H1 (cell line): ENCODE measurements around the gene GJB3. TPM values are rescaled to one million over a fixed set of nuclear protein-coding genes. Genes with fewer than 3 reads are reported as not detected.
A peak's percentile ranks its signal among the peaks of the same experiment; 100 is the strongest.

ENCODE experiments used
- CTCF ChIA-PET: fragments of 300-600 bp; sonication (Branson Sonifier 250); formaldehyde crosslinking; loops from one replicate; lab custom pipeline; 2021; ENCODE audit not compliant: partially characterized antibody; lab: Charles Lee
- POLR2A ChIA-PET: fragments of 300-600 bp; sonication (Branson Sonifier 250); formaldehyde crosslinking; loops from one replicate; lab custom pipeline; 2021; ENCODE audit warnings: inconsistent platforms; ENCODE audit not compliant: partially characterized antibody; lab: Charles Lee
- DNase-seq, 2 experiments: peaks; one replicate each; pipeline versions ENCODE4 v3.0.0 to v3.0.0-alpha.2; 2010 to 2022; ENCODE audit warnings: low spot score in 2 of 2, low read depth in 1 of 2, mixed read lengths in 1 of 2
- FAIRE-seq: peaks from 2 replicates; lab custom pipeline; 2011; peaks lifted over from hg19 to GRCh38; lab: Jason Lieb, UNC
- H2AFZ ChIP-seq: 2 replicates; pipeline ENCODE4 v1.8.1; 2012; ENCODE audit warnings: low read length, inconsistent platforms
- H2AK5ac ChIP-seq: 2 replicates; pipeline ENCODE4 v1.6.1; 2013; ENCODE audit warnings: low read depth, low read length
- H2BK120ac ChIP-seq: replicated peaks from 2 replicates; pipeline ENCODE3; 2013; ENCODE audit warnings: low read depth, low read length, inconsistent platforms
- H2BK12ac ChIP-seq: 2 replicates; pipeline ENCODE4 v1.6.1; 2013; ENCODE audit warnings: low read depth, low read length
- H2BK15ac ChIP-seq: 2 replicates; pipeline ENCODE4 v1.6.1; 2013; ENCODE audit warnings: low read length
- H2BK20ac ChIP-seq: 2 replicates; pipeline ENCODE4 v1.6.1; 2013; ENCODE audit warnings: low read length
- H2BK5ac ChIP-seq: 2 replicates; pipeline ENCODE4 v1.6.1; 2013; ENCODE audit warnings: low read depth, low read length
- H3K14ac ChIP-seq: 2 replicates; pipeline ENCODE4 v1.6.1; 2013; ENCODE audit warnings: inconsistent platforms; ENCODE audit not compliant: insufficient read length
- H3K18ac ChIP-seq: 2 replicates; pipeline ENCODE4 v1.6.1; 2013; ENCODE audit warnings: low read length; ENCODE audit errors: extremely low read depth
- H3K23ac ChIP-seq: 2 replicates; pipeline ENCODE4 v1.6.1; 2013; ENCODE audit warnings: inconsistent platforms; ENCODE audit not compliant: insufficient read length
- H3K23me2 ChIP-seq: 2 replicates; pipeline ENCODE4 v1.6.1; 2013; ENCODE audit warnings: low read depth, low read length
- H3K27ac ChIP-seq: 2 replicates; pipeline ENCODE4 v1.6.1; 2011; ENCODE audit warnings: low read depth, low read length, inconsistent platforms
- H3K27me3 ChIP-seq, 4 experiments: replicated peaks in 1 of 4; 1 replicate in 1 of 4; 2 replicates in 3 of 4; pipeline versions ENCODE4 v1.6.1 to v1.8.1; 2011 to 2013; ENCODE audit warnings: low read length in 3 of 4, mild to moderate bottlenecking in 3 of 4, inconsistent platforms in 2 of 4, mixed read lengths in 2 of 4, moderate library complexity in 1 of 4; ENCODE audit not compliant: control insufficient read depth in 3 of 4, insufficient read depth in 3 of 4; ENCODE audit errors: extremely low read depth in 1 of 4
- H3K36me3 ChIP-seq, 4 experiments: 2 replicates each; pipeline versions ENCODE4 v1.6.1 to v1.8.1; 2011 to 2013; ENCODE audit warnings: mild to moderate bottlenecking in 4 of 4, low read length in 3 of 4, moderate library complexity in 2 of 4, control low read depth in 1 of 4, inconsistent platforms in 1 of 4; ENCODE audit not compliant: insufficient read depth in 4 of 4, control insufficient read depth in 2 of 4
- H3K4ac ChIP-seq: replicated peaks from 2 replicates; pipeline ENCODE3; 2013; ENCODE audit warnings: low read length, low read depth, mixed read lengths, inconsistent platforms; ENCODE audit not compliant: insufficient read length
- H3K4me1 ChIP-seq, 4 experiments: replicated peaks in 1 of 4; 1 replicate in 1 of 4; 2 replicates in 3 of 4; pipeline versions ENCODE4 v1.6.1 to v1.8.1; 2011 to 2013; ENCODE audit warnings: low read length in 3 of 4, inconsistent platforms in 2 of 4, mixed read lengths in 1 of 4; ENCODE audit not compliant: insufficient read depth in 4 of 4, control insufficient read depth in 3 of 4
- H3K4me2 ChIP-seq, 2 experiments: 2 replicates each; pipeline versions ENCODE4 v1.6.1 to v1.8.1; 2011 to 2013; ENCODE audit warnings: low read depth in 2 of 2, low read length in 2 of 2, control low read depth in 1 of 2, inconsistent platforms in 1 of 2, mild to moderate bottlenecking in 1 of 2; ENCODE audit not compliant: insufficient read depth in 1 of 2
- H3K4me3 ChIP-seq, 4 experiments: fragments of 200-600, 300-600 bp in 1 of 4; sonication (generic), shearing (Covaris generic), sonication (Bioruptor Twin) in 1 of 4; 2 replicates each; pipeline versions ENCODE4 v1.5.1 to v1.8.1; 2011 to 2016; ENCODE audit warnings: low read length in 4 of 4, low read depth in 3 of 4, control low read depth in 2 of 4, inconsistent platforms in 2 of 4, mild to moderate bottlenecking in 2 of 4, mixed read lengths in 1 of 4, moderate library complexity in 1 of 4; ENCODE audit not compliant: insufficient read depth in 2 of 4; ENCODE audit errors: extremely low read depth in 1 of 4
- H3K56ac ChIP-seq: replicated peaks from 2 replicates; pipeline ENCODE3; 2013; ENCODE audit warnings: low read depth, mild to moderate bottlenecking, mixed read lengths, low read length, inconsistent platforms; ENCODE audit not compliant: insufficient read length
- H3K79me1 ChIP-seq: 2 replicates; pipeline ENCODE4 v1.6.1; 2013; ENCODE audit warnings: low read depth, low read length, control low read depth
- H3K79me2 ChIP-seq, 2 experiments: 2 replicates each; pipeline versions ENCODE4 v1.6.1 to v1.8.1; 2012 to 2013; ENCODE audit warnings: low read length in 2 of 2, mild to moderate bottlenecking in 2 of 2, inconsistent platforms in 1 of 2; ENCODE audit not compliant: insufficient read depth in 2 of 2, control insufficient read depth in 1 of 2
- H3K9ac ChIP-seq, 4 experiments: replicated peaks in 1 of 4; 1 replicate in 1 of 4; 2 replicates in 3 of 4; pipeline versions ENCODE4 v1.6.1 to v1.8.1; 2011 to 2013; ENCODE audit warnings: low read depth in 3 of 4, low read length in 3 of 4, control low read depth in 2 of 4, mild to moderate bottlenecking in 2 of 4, moderate library complexity in 2 of 4, inconsistent platforms in 1 of 4; ENCODE audit errors: extremely low read depth in 1 of 4
- H3K9me3 ChIP-seq, 2 experiments: 2 replicates each; pipeline versions ENCODE4 v1.6.1 to v1.8.1; 2012 to 2013; ENCODE audit warnings: mild to moderate bottlenecking in 2 of 2, moderate library complexity in 2 of 2, control low read depth in 1 of 2, inconsistent platforms in 1 of 2, low read depth in 1 of 2, low read length in 1 of 2, mixed read lengths in 1 of 2; ENCODE audit not compliant: insufficient read depth in 2 of 2
- H4K20me1 ChIP-seq, 2 experiments: replicated peaks in 1 of 2; 2 replicates each; pipeline versions ENCODE3 to v1.8.1; 2011 to 2013; ENCODE audit warnings: inconsistent platforms in 2 of 2, low read length in 2 of 2, mild to moderate bottlenecking in 1 of 2; ENCODE audit not compliant: insufficient read depth in 2 of 2, control insufficient read depth in 1 of 2
- H4K5ac ChIP-seq: 2 replicates; pipeline ENCODE4 v1.6.1; 2013; ENCODE audit warnings: low read length, low read depth, mixed read lengths, inconsistent platforms; ENCODE audit not compliant: insufficient read length
- H4K8ac ChIP-seq: 2 replicates; pipeline ENCODE4 v1.8.0; 2013; ENCODE audit warnings: mild to moderate bottlenecking, moderate library complexity, low read length, inconsistent platforms; ENCODE audit not compliant: insufficient read depth; ENCODE audit errors: extremely low read depth
- H4K91ac ChIP-seq: replicated peaks from 2 replicates; pipeline ENCODE3; 2013; ENCODE audit warnings: low read length, mixed read lengths, inconsistent platforms; ENCODE audit not compliant: insufficient read length
- EZH2 ChIP-seq: fragments of 200-600 bp; sonication (generic); IDR thresholded peaks from 2 replicates; pipeline ENCODE4 v1.7.1; 2012; ENCODE audit warnings: low read depth, mild to moderate bottlenecking, moderate library complexity, low read length, inconsistent platforms; ENCODE audit not compliant: severe bottlenecking
- HDAC6 ChIP-seq: IDR thresholded peaks from one replicate; pipeline ENCODE4 v1.7.1; 2012; ENCODE audit warnings: low read depth, mild to moderate bottlenecking, inconsistent platforms, low read length, moderate library complexity
- JUN ChIP-seq: IDR thresholded peaks from 2 replicates; pipeline ENCODE4 v1.6.1; 2011; ENCODE audit warnings: low read depth, mild to moderate bottlenecking, improper control_type of control experiment, low read length
- JUND ChIP-seq: IDR thresholded peaks from 2 replicates; pipeline ENCODE4 v1.6.1; 2011; ENCODE audit warnings: mild to moderate bottlenecking, improper control_type of control experiment, low read length
- RAD21 ChIP-seq, 2 experiments: IDR thresholded peaks in 1 of 2; conservative IDR thresholded peaks in 1 of 2; 2 replicates each; pipeline ENCODE4 v1.6.1; 2011; ENCODE audit warnings: low read depth in 2 of 2, low read length in 2 of 2, improper control_type of control experiment in 1 of 2, inconsistent platforms in 1 of 2, mild to moderate bottlenecking in 1 of 2, moderate library complexity in 1 of 2
- RNF2 ChIP-seq: fragments of 200-900, 300-1000 bp; sonication (generic); IDR thresholded peaks from 2 replicates; pipeline ENCODE4 v1.7.1; 2016; ENCODE audit warnings: borderline replicate concordance, low read depth, mild to moderate bottlenecking, antibody characterized with exemption, low read length; ENCODE audit not compliant: poor library complexity, severe bottlenecking; ENCODE audit errors: missing control alignments
- YY1 ChIP-seq: IDR thresholded peaks from 2 replicates; pipeline ENCODE4 v1.6.1; 2011; ENCODE audit warnings: low read depth, mild to moderate bottlenecking, low read length
- WGBS, 2 experiments: shearing (Covaris generic) in 1 of 2; methylation state at CpG; one replicate each; pipeline versions ENCODE4 v1.1.6 to v1.1.7; 2013 to 2015; ENCODE audit warnings: low lambda C conversion rate in 2 of 2, mixed read lengths in 2 of 2, inconsistent platforms in 1 of 2, low coverage in 1 of 2, missing lambda C conversion rate in 1 of 2; ENCODE audit not compliant: insufficient replicate concordance in 2 of 2, insufficient coverage in 1 of 2, insufficient read length in 1 of 2; ENCODE audit errors: extremely low coverage in 1 of 2, missing lambda C conversion rate in 1 of 2; 5-methylcytosine and 5-hydroxymethylcytosine counted together
- polyA plus RNA-seq, 7 experiments: library from polyadenylated mRNA; depleted of rRNA in 3 of 7; stranded (reverse) in 5 of 7; unstranded in 2 of 7; fragments of >200 nt in 5 of 7; fragments of 200-250 nt in 2 of 7; gene quantifications; 1 replicate in 5 of 7; 2 replicates in 1 of 7; 4 replicates in 1 of 7; pipeline versions ENCODE4 v1.2.1 to v1.2.3, GENCODE V29; 2011 to 2013; ENCODE audit warnings: missing spikeins in 2 of 7, mixed read lengths in 2 of 7
- total RNA-seq: library from RNA; stranded (reverse); fragmentation: NEBNext Ultra II Directional; extraction: Animal tissue kit (Norgen Biotek cat#: 25700); gene quantifications from 2 replicates; pipeline ENCODE4 v1.2.1, GENCODE V29; 2021
- TF ChIP-seq, protein P1 (sequence below), 3 experiments: IDR thresholded peaks; 1 replicate in 2 of 3; 2 replicates in 1 of 3; pipeline versions ENCODE4 v1.5.1 to v1.6.1; 2011; ENCODE audit warnings: low read length in 3 of 3, mild to moderate bottlenecking in 3 of 3, inconsistent platforms in 2 of 3, low read depth in 1 of 3, moderate library complexity in 1 of 3; ENCODE audit not compliant: insufficient read depth in 1 of 3; ENCODE audit errors: control extremely low read depth in 1 of 3

Gene GJB3
- total and polyA plus RNA-seq, 2 of the 8 experiments (the other 6 are each of a cell fraction or from before 2014, with no cell fraction given): 0.93 to 1.6 TPM

DNA sequence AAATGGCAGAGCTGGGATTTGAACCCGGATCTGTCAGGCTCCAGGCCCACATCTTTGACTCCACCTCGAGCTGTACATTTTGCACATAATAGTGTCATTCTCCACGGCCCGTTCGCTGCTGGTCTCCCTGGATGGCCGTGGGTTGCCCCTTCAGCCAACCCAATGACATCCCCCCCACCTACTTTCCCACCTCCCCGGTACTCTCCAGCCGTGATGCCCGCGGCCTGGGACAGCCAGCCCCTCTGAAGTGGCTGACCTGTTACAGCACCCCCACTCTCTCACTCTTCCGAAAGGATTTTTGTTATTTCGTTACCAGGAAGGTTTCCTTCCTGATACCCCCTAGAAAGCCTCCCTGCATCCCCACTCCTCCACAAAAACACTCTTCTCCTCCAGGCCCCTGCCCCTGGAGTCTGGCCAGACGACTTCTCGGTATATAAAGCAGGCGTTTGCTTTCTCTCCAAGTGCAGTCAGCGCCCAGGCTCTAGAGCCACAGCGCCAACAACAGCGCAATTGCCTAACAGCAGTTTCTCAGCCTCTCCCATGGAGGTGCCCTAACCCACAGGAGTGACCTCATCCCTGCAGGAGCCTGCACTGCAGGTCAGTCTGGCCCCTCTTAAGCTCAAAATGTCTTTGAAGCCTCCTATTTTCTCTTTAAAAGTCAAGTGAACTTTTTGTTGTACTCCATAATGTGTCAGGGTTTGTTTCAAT lies 40.7 kb upstream of the GJB3 start:
- Histone ChIP-seq H4K91ac (no peak overlapping the region), H3K23me2 (no peaks in the 10 kb centered on the region; the same call in 1 of the 2 replicates), H2BK5ac (no peak overlapping the region), H4K5ac (no peak overlapping the region), H3K56ac (no peak overlapping the region), H3K4ac (no peak overlapping the region), H4K8ac (no peak overlapping the region), H2BK15ac (no peak overlapping the region), H3K4me3 (no peak overlapping the region), H3K27ac (no peak overlapping the region), H2AK5ac (no peak overlapping the region), H3K23ac (no peak overlapping the region), H3K18ac (no peak overlapping the region; the same call in 1 of the 2 replicates), H3K79me2 (no peaks in the 10 kb centered on the region), H2BK120ac (no peak overlapping the region), H3K14ac (no peak overlapping the region), H3K4me1 (peaks cover 0 to 5% (median 1%) of the 10 kb centered on the region in 4 experiments; a peak in 5 of 7 replicates), H3K27me3 (peaks cover 0 to 13% (median 5%) of the 10 kb centered on the region in 4 experiments; a peak in 5 of 7 replicates), H2AFZ (no peak overlapping the region), H3K79me1 (no peaks in the 10 kb centered on the region), H3K9me3 (no peaks in the 10 kb centered on the region), H2BK12ac (no peak overlapping the region), H3K36me3 (no peaks in the 10 kb centered on the region), H3K4me2 (no peak overlapping the region), H4K20me1 (no peaks in the 10 kb centered on the region), H3K9ac (no peak overlapping the region), H2BK20ac (no peak overlapping the region)
- CTCF ChIA-PET: interaction anchor here (0.7 to 5.4 kb wide), 13 partner anchors 12 to 280 kb away, joined by 3 to 42 read pairs (median 5); partner anchors contain the start of genes GJB3, GJB4 and GJB5
- POLR2A ChIA-PET: interaction anchor here (0.6 to 1.5 kb wide), 4 partner anchors 19 to 281 kb away, joined by 3 read pairs; no protein-coding TSS in a partner anchor
- DNase-seq: no peak
- 72% methylated on average over 18 of the region's 18 CpGs; no CpG with 5 or more reads in 1 of the 2 experiments for WGBS, 2 experiments
- FAIRE-seq: no peak
- no peak for TF ChIP-seq YY1
- TF ChIP-seq EZH2: no peak
- TF ChIP-seq, protein P1, sequence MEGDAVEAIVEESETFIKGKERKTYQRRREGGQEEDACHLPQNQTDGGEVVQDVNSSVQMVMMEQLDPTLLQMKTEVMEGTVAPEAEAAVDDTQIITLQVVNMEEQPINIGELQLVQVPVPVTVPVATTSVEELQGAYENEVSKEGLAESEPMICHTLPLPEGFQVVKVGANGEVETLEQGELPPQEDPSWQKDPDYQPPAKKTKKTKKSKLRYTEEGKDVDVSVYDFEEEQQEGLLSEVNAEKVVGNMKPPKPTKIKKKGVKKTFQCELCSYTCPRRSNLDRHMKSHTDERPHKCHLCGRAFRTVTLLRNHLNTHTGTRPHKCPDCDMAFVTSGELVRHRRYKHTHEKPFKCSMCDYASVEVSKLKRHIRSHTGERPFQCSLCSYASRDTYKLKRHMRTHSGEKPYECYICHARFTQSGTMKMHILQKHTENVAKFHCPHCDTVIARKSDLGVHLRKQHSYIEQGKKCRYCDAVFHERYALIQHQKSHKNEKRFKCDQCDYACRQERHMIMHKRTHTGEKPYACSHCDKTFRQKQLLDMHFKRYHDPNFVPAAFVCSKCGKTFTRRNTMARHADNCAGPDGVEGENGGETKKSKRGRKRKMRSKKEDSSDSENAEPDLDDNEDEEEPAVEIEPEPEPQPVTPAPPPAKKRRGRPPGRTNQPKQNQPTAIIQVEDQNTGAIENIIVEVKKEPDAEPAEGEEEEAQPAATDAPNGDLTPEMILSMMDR (IDR thresholded peaks at IDR 0.05; ENCODE audit: control extremely low read depth in 1 of 3, insufficient read depth in 1 of 3, low read depth in 1 of 3, low read length in 3 of 3): peak; percentile 41 to 47 (median 46); a peak in 3 of 4 replicates
- 0 out of 2 replicates have a peak, but pooled peaks have one; percentile 7 for TF ChIP-seq JUN
- peak; percentile 52 to 57; a peak in 3 of 4 replicates for TF ChIP-seq RAD21 (IDR thresholded peaks at IDR 0.05 in 1 of 2, conservative IDR thresholded peaks at IDR 0.05 in 1 of 2; ENCODE audit: low read depth in 2 of 2, low read length in 2 of 2)
- no peak for TF ChIP-seq HDAC6
- no peak for TF ChIP-seq RNF2
- TF ChIP-seq JUND: peak; percentile 81
